IPS-NIHi11 (cell line): ENCODE measurements around the gene PYGB.
A peak's percentile ranks its signal among the peaks of the same experiment; 100 is the strongest.

Experiments
- DNase-seq: peaks from one replicate; pipeline ENCODE4 v3.0.0; 2012; ENCODE audit warnings: mixed read lengths, low spot score

PYGB gene

DNA sequence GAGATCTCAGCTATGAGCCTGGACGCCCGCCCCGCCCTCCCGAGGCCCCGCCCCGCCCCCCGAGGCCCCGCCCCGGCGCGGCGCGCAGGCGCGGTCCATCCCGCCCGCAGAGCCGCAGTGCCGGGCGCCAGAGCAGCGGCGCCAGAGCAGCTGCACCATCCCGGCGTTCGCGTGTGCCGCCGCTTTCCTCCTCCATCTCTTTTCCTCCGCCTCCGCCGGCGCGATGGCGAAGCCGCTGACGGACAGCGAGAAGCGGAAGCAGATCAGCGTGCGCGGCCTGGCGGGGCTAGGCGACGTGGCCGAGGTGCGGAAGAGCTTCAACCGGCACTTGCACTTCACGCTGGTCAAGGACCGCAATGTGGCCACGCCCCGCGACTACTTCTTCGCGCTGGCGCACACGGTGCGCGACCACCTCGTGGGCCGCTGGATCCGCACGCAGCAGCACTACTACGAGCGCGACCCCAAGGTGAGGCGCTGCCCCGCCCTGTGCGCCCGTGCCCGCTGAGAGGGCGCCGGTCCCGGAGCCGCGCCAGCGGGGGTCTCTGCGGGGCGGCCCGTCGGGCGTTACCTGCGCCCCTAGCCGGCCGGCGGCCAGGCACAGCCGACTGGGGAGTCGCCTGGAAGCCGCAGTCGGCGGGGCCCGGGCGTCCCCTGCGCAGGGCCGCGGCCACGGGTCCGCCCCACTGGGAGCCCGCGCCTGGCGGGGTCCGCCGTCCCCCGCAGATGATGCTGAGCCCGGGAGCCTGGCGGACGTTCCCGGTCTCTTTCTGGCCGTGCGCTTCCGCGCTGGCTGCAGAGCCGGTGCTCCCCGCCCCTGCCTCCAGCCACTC lies at the start of gene PYGB:
TSS of gene PYGB (plus strand) at position 130 of the 830 bp plus-strand sequence. CDS start at position 224, 94 bp downstream.
- DNase-seq = peak; percentile 96

DNA sequence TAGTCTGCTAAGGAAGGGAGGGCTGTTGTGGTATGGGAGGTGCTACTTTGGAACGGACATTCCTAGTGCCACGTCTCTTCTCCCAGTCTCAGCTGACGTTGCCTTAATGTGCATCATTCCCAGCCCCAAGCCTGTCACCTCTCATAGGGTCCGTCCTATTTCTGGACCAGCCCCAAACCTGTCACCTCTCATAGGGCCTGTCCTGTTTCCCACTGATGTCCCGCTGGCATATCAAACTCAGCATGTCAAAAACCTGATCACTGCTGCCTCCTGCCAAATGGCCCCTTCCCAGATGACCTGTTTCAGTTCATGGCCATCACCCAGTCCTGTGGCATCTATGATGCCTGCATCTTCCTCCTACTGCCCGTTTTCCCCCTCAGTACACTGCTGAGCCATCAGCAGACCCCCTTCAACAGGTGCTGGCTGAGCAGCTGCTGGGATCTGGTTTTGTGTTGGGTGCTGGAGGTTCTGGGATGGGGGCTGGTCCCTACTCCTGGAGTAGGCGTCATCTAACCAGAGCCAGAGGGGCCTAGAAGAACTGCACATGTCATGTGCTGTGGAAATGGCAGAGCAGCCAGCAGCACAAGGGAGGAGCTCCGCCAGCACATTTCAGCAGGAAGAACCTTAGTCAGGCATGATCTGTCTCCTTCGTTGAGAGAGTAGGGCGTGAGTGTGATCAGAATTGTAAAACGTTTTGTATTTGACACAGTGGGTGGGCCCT lies 49.1 kb upstream of the PYGB start:
- no peak for DNase-seq

DNA sequence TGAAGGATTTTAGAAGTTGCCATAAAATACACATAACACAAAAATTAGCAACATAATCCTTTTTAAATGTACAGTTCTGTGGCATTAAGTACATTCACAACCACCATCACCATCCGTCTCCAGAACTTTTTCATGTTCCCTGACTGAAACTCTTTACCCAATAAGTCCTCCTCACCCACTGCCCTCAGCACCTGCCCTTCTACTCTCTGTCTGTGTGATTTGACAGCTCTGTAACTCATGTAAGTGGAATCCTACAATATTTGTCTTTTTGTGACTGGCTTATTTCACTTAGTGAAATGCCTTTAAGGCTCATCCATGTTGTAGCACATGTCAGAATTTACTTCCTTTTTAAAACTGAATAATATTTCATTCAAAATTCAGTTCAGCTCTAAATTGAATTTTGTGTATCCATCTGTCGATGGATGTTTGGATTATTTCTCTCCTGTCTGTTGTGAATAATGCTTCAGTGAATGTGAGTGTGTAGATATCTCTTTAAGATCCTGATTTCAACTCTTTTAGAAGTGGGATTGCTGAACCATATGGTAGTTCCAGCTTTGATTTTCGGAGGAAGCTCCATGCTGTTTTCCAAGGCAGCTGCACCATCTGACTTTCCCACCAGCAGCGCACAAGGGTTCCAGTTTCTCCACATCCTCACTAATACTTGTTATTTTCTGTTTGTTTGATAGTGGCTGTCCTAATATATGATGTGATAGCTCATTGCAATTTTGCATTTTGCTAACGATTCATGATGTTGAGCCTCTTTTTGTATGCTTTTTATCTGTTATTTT lies 48.2 kb upstream of the PYGB start:
- DNase-seq = no peak

DNA sequence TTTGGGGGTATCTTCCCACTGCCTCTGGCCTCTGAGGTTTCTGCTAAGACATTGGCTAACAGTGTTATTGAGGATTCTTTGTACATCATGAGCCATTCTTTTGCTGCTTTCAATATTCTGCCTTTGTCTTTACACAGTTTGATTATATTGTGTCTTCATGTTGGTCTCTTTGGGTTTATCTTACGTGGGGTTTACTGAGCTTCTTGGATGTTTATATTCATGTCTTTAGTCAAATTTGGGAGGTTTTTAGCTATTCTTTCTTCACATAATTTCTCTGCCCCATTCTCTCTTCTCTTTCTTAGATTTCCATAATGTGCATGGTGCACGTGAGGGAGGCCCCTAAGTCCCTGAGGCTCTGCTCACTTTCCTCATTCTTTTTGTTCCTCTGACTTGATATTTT lies 44.8 kb upstream of the PYGB start:
- no peak for DNase-seq

DNA sequence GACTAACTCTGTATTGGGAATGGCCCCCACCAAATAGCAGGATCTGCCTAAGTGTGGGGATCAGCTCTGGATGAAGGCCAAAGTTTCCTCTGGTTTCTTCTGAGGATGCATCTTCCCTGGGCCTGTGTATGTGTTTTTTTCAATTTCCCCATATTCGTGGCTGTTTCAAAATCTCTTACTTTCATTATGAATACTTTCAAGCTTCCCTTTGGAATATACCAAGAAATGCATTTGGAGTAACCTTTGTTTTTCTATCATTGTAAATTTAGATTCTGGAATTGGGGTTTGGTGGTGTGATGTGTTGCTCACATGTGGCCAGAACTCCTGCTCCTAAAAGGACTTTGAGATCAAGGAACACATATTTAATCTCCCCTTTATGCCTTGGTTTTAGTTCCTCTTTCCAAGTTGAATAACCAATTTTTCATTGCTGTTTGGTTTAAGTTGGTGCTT lies 44.0 kb upstream of the PYGB start:
- DNase-seq = no peak

GRCh38 chr20:25204550-25205276 lies 43.2 kb upstream of the PYGB start:
- no peak for DNase-seq

DNA sequence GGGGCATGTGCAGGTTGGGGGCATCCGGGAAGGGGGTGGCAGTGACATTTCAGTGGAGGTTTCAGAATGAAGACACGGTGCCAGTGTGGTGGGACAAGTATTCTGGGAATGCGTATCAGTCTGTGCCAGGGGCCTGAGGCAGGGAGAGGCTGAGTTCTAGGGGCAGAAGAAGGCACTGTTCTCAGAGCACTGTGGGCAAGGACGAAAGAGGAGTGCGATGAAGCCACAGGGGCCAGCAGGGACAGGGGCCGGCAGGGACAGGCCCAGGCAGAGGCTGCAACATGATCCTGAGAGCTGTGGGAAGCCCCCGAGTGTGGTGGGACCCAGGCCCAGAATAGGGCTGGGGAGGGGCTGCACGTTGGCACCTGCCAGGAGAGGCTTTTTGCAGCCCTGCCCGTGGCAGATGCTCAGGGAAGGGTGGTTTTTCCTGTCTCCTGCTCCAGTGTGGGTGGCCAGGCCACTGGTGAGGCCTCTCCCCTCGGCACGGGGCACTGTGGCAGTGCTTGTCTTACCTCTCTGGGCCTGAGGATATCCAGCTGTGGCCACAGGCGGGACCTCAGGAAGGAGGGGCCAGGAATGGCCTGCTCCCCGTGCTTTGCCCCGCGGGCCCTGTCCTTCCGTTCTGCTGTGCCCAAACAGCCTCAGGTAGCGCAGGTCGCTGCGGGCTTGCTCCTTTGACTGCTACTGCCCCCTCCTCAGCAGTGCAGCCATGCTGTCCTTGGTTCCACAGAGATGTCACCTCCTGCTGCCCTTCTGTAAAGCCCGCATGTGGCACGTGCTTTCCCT lies 42.4 kb upstream of the PYGB start:
- no peak for DNase-seq

- no peak for DNase-seq
Observed at GRCh38 chr20:25206063-25206403, 41.9 kb upstream of the PYGB start.

GRCh38 chr20:25206548-25206947 lies 41.3 kb upstream of the PYGB start:
- DNase-seq = no peak

- no peak for DNase-seq
Observed at GRCh38 chr20:25207149-25207959, 40.5 kb upstream of the PYGB start.

- no peak for DNase-seq
Observed at GRCh38 chr20:25207960-25208534, 39.8 kb upstream of the PYGB start.

DNA sequence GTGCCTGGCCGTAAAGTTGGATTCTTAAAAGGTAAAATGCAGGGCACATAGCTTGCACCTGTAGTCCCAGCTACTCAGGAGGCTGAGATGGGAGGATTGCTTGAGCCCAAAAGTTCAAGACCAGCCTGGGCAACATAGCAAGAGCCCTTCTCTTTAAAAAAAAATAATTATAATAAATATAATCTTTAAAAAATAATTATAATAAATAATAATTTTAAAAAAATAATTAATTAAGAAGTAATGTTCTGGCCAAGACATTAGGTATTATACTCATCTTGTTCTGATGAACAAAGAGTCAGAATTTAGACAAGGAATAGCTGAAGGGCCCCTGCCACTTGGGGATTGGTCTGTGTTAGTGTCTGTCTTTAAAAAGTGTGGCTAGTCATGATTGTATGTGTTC lies 38.5 kb upstream of the PYGB start:
- DNase-seq = no peak

DNA sequence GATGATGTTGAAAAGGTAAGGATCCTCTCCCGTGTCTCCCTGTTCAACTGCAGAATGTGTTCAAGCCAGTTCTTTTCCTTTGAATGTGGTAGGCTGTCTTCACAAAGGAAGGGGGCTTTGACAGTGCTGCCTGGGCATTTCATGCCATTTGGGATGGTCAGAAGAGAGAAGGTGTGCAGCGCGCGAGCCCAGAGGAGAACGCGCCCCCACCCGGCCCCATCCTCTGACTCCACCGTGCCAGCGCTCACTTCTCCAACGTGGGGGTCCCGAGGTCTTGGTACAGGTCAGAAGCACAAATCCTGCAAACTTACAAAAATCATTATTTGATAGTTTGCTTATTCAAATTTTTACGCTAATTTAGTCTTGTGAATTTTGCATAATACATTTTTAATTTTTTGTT lies 38.0 kb upstream of the PYGB start:
- DNase-seq = no peak

- DNase-seq = no peak
Observed at GRCh38 chr20:25211273-25211672, 36.6 kb upstream of the PYGB start.

GRCh38 chr20:25212242-25212641 lies 35.6 kb upstream of the PYGB start:
- no peak for DNase-seq

DNA sequence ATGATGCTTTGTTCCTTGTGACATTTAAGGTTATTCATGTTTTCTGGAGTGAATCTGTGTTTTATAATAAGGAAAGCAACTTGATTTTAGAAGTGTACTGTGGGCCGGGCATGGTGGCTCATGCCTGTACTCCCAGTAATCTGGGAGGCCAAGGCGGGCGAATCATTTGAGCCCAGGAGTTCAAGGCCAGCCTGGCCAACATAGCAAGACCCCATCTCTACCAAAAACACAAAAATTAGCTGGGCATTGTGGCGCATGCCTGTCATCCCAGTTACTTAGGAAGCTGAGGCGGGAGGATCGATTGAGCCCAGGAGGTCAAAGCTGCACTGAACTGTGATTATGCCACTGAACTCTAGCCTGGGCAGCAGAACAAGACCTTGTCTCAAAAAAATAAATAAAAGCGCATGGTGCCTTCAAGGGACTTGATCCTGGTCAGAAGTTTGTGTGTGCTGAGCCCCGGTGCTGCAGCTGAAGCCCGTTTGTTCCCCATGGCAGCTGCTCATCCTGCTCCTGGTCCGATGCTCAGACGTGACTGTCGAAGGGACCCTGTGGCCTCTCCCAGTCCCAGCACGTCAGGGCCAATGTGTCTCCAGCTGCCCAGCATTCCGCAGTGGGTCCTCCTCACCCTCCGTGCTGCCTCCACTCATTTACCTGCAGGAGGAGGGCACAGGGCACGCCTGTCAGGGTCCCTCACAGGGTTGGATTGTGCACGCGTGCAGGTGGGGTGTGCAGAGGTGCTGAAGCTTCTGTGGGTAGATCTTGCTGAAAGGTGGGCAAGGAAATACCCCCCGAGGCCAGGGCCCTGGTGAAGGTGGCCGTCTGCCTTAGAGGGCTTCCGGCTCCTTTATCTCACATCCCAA lies 34.1 kb upstream of the PYGB start:
- DNase-seq = no peak

- DNase-seq = no peak
Observed at GRCh38 chr20:25214426-25214790, 33.5 kb upstream of the PYGB start.

DNA sequence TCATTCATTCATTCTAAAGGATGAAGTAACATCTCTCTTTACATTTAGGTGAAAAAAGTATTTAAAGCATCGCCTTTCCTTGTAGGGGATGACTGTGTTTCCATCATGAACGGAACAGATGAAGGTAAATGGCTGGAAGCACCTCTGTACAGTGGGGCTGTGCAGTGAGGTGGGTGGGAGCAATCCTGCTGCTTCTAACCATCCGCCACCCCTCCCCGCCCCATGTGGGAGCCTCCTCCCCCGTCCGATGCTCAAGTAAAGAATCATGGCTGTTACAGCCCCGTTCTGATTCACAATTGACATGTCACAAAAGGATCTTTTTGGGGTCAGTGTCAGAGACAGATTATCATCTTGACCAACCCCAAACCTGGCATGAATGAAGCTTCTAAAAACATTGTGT lies 33.1 kb upstream of the PYGB start:
- DNase-seq = no peak

DNA sequence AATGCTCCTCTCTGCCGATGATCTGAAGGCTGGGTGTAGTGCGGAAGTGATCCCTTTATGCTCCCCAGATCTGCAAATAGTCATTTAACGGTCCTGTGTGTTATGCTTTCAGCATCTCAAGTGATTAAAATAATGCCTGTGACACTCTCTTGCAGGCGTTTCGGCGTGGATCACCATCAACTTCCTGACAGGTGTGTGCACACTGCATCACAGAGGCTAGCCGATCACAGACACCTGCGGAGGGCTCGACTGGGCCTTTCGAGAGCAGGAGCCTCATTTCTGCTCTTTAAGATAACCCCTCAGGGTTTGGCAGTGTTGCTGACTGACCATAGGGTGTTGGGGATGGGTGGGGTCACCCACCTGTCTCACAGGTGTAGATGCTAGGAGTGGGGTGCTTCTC lies 32.4 kb upstream of the PYGB start:
- no peak for DNase-seq
